Pancreas (tissue), 10 donors: ENCODE data around the gene OSBPL6. TPM values are rescaled to one million over a fixed set of nuclear protein-coding genes. Genes with fewer than 3 reads are reported as not detected.
"Not testable (repeated sequence)": the region's sequence is repeated elsewhere in the genome, so short reads cannot be mapped to it uniquely, and the experiment has no call there.

Source experiments
- ATAC-seq, 4 donors: fragments of 200-7000 bp; cut with Tn5 transposase; one replicate each; pipeline versions ENCODE4 v1.8.0 to v1.9.1; 2020; ENCODE audit warnings: mild to moderate bottlenecking in 4 of 4, moderate library complexity in 4 of 4
- DNase-seq, 6 donors: peaks; one replicate each; pipeline ENCODE4 v3.0.0-alpha.2; 2020
- FAIRE-seq: peaks from 2 replicates; lab custom pipeline; 2012; peaks lifted over from hg19 to GRCh38; lab: Jason Lieb, UNC
- H3K27ac ChIP-seq, 4 donors: fragments of 200-600 bp; sonication (generic); 1 replicate in 3 of 4; 2 replicates in 1 of 4; pipeline versions ENCODE4 v1.5.0 to v1.8.0; 2020
- H3K27me3 ChIP-seq, 4 donors: fragments of 200-600 bp; one replicate each; pipeline ENCODE4 v1.8.0; 2021
- H3K36me3 ChIP-seq, 3 donors: fragments of 200-600 bp; sonication (generic) in 1 of 3; one replicate each; pipeline versions ENCODE4 v1.5.0 to v1.8.0; 2020 to 2021
- H3K4me1 ChIP-seq, 3 donors: fragments of 200-600 bp; one replicate each; pipeline ENCODE4 v1.8.0; 2021
- H3K4me3 ChIP-seq, 4 donors: fragments of 200-600 bp; sonication (generic) in 2 of 4; one replicate each; pipeline versions ENCODE4 v1.5.0 to v1.8.0; 2020 to 2021
- H3K9me3 ChIP-seq, 4 donors: fragments of 200-600 bp; one replicate each; pipeline ENCODE4 v1.8.0; 2021
- CTCF ChIP-seq, 4 donors: fragments of 200-600 bp; sonication (generic) in 3 of 4; IDR thresholded peaks; one replicate each; pipeline versions ENCODE4 v1.5.0 to v1.8.0; 2021; ENCODE audit warnings: antibody characterized with exemption in 4 of 4
- WGBS, 2 donors: extraction: QIAGEN DNeasy Blood & Tissue Kit; methylation state at CpG; one replicate each; pipeline ENCODE4 v1.1.7; 2013; 5-methylcytosine and 5-hydroxymethylcytosine counted together
- intact Hi-C, 3 donors: fragments of 100-400 bp; cut with DNase I; formaldehyde crosslinking; loops; one replicate each; pipeline versions ENCODE4 v1.11.1 to v1.14.2; 2022
- polyA plus RNA-seq, 2 donors: library from polyadenylated mRNA; stranded (reverse); fragments of 200-250 nt; gene quantifications; one replicate each; pipeline ENCODE4 v1.2.3, GENCODE V29; 2013
- total RNA-seq, 6 donors: library from RNA; stranded (reverse); fragmentation: NEBNext Ultra II Directional in 4 of 6; extraction: Animal tissue kit (Norgen Biotek cat#: 25700) in 4 of 6; gene quantifications; one replicate each; pipeline versions ENCODE4 v1.2.1 to v1.2.4, GENCODE V29; 2021 to 2023
- donor health status: healthy with polysubstance abuse.
- donor health status: DM: no; HTN: no; CAD: no; lungs with moderate emphysema.
- donor health status: DM: no; HTN: no; CAD: no.
- donor health status: control.
- donor health status: control.
- donor health status: Bipolar disorder and iron deficiency.
- donor health status: DM: yes; HTN: yes; CAD: no.
- donor health status: DM: no; HTN: no; CAD: no.
- donor health status: DM: no; HTN: no; CAD: no.
- donor health status: DM: yes; HTN: yes; CAD: no.

OSBPL6 gene
- total and polyA plus RNA-seq, 8 donors: 0.30 to 1.4 (median 0.79) TPM

GRCh38 chr2:178418426-178418825 is 224.1 kb downstream of the OSBPL6 start:
- Histone ChIP-seq H3K4me3 (no peak overlapping the region), H3K36me3 (no peaks in the 10 kb centered on the region), H3K9me3 (no peaks in the 10 kb centered on the region), H3K27me3 (no peaks in the 10 kb centered on the region), H3K27ac (no peak overlapping the region), H3K4me1 (no peaks in the 10 kb centered on the region)
- FAIRE-seq: no peak
- intact Hi-C loops: no loop called here
- DNase-seq: no peak
- no peak for TF ChIP-seq CTCF (IDR thresholded peaks at IDR 0.05)
- 88 to 94% methylated on average over 1 of the region's 1 CpG for WGBS, 2 donors
- no peak for ATAC-seq

DNA sequence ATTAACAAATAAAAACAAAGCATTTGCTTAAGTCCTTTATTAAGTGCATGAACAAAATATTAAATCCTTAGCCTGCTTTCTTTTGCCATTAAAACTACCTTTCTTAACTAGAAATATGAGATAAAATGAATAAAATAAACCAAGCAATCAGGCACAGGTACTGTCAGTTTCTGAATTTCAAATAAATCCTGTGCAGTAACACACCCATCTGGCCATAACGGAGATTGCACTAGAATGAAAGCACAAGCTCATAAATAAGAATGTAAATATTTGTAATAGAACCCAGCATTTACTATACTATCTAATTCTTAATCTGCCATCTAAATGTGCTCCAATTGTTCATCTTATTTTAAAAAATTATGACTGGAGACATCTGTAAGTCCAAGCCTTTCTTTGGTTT is 224.8 kb downstream of the OSBPL6 start:
- no peak for FAIRE-seq
- TF ChIP-seq CTCF (IDR thresholded peaks at IDR 0.05): no peak
- intact Hi-C loops: no loop called here

GRCh38 chr2:178420463-178420999 is 226.2 kb downstream of the OSBPL6 start:
- FAIRE-seq (no peak), DNase-seq (no peak), ATAC-seq (no peak)
- WGBS, 2 donors: 59 to 75% methylated on average over 1 of the region's 1 CpG
- H3K27ac ChIP-seq: no peak overlapping the region
- TF ChIP-seq CTCF (IDR thresholded peaks at IDR 0.05): no peak
- no peak overlapping the region for H3K4me3 ChIP-seq
- intact Hi-C loops: no loop called here
- H3K27me3 ChIP-seq: no peaks in the 10 kb centered on the region
- H3K9me3 ChIP-seq: no peaks in the 10 kb centered on the region
- H3K36me3 ChIP-seq: no peaks in the 10 kb centered on the region
- H3K4me1 ChIP-seq: no peaks in the 10 kb centered on the region

More for the DNA sequence above, 224.8 kb downstream of the OSBPL6 start:
- 7 to 18% methylated on average over 1 of the region's 1 CpG for WGBS, 2 donors
- ATAC-seq (no peak), DNase-seq (no peak)
- Histone ChIP-seq H3K4me3 (no peak overlapping the region), H3K27me3 (no peaks in the 10 kb centered on the region), H3K36me3 (no peaks in the 10 kb centered on the region), H3K4me1 (no peaks in the 10 kb centered on the region), H3K27ac (no peak overlapping the region), H3K9me3 (no peaks in the 10 kb centered on the region)

- no peak overlapping the region for H3K27ac ChIP-seq
- no peak overlapping the region for H3K4me3 ChIP-seq
- H3K36me3 ChIP-seq: no peaks in the 10 kb centered on the region
- ATAC-seq: no peak
- DNase-seq: no peak
- no peak for TF ChIP-seq CTCF (IDR thresholded peaks at IDR 0.05)
- no peak for FAIRE-seq
- H3K9me3 ChIP-seq: no peaks in the 10 kb centered on the region
- H3K27me3 ChIP-seq: no peaks in the 10 kb centered on the region
- 83 to 88% methylated on average over 3 of the region's 3 CpGs for WGBS, 2 donors
- intact Hi-C loops: no loop called here
- no peaks in the 10 kb centered on the region for H3K4me1 ChIP-seq
Measured at GRCh38 chr2:178422097-178422496, 227.8 kb downstream of the OSBPL6 start.

DNA sequence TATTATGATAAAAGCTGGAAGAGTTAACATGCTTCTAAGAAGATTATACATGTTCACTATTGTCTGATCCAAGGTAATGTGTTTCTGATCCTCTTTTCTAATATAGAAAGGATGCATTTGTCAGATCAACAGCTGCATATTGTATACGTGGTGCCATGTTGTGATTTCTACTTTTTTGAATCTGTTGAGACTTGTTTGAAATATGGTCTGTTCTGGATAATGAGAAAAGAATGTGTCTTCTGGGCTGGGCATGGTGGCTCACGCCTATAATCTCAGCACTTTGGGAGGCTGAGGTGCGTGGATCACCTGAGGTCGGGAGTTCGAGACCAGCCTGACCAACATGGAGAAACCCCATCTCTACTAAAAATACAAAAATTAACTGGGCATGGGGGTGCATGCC is 229.4 kb downstream of the OSBPL6 start:
- ATAC-seq, H3K4me1 ChIP-seq, H3K4me3 ChIP-seq, H3K9me3 ChIP-seq, H3K36me3 ChIP-seq, intact Hi-C loops, FAIRE-seq, DNase-seq, H3K27me3 ChIP-seq, H3K27ac ChIP-seq: not testable (repeated sequence)
- WGBS, 2 donors: 94 to 96% methylated on average over 5 of the region's 5 CpGs
